RWPE1 (cell line): ENCODE data around the gene GABRG3.

ENCODE experiments used
- CTCF ChIA-PET: fragments of 350-600 bp; sonication (Branson Sonifier 250); formaldehyde crosslinking; extraction: SDS; loops from one replicate; lab custom pipeline; 2021; lab: Yijun Ruan, JAX
- POLR2A ChIA-PET: fragments of 400-600 bp; formaldehyde crosslinking; extraction: SDS; loops from one replicate; lab custom pipeline; 2020; ENCODE audit warnings: antibody characterized with exemption; ENCODE audit not compliant: low non-redundant PET; lab: Yijun Ruan, JAX
- DNase-seq: peaks from one replicate; pipeline ENCODE4 v3.0.0; 2012; ENCODE audit warnings: low spot score
- H3K27ac ChIP-seq: fragments of 450-650 bp; 2 replicates; pipeline ENCODE4 v1.5.1; 2017
- CTCF ChIP-seq: fragments of 450-650 bp; conservative IDR thresholded peaks from 2 replicates; pipeline ENCODE4 v1.5.1; 2017; ENCODE audit warnings: low read depth, mild to moderate bottlenecking

Gene GABRG3

GRCh38 chr15:27084844-27085243 is 113.9 kb downstream of the GABRG3 start:
- TF ChIP-seq CTCF, result no peak
- ChIA-PET CTCF (no interaction called here), POLR2A (no interaction called here)
- no peak overlapping the region for H3K27ac ChIP-seq
- DNase-seq, result no peak

GRCh38 chr15:27086149-27086548 is 115.2 kb downstream of the GABRG3 start:
- TF ChIP-seq CTCF, result no peak
- H3K27ac ChIP-seq, result no peak overlapping the region
- DNase-seq, result no peak
- ChIA-PET POLR2A (no interaction called here), CTCF (interaction anchor here (0.6 kb wide), 1 partner anchor 37 kb away, joined by 4 read pairs; no protein-coding TSS in a partner anchor)

- POLR2A ChIA-PET, result no interaction called here
- CTCF ChIA-PET, result no interaction called here
- no peak for TF ChIP-seq CTCF
- H3K27ac ChIP-seq, result no peak overlapping the region
- DNase-seq, result no peak
Measured at GRCh38 chr15:27086805-27087204, 115.8 kb downstream of the GABRG3 start.

DNA sequence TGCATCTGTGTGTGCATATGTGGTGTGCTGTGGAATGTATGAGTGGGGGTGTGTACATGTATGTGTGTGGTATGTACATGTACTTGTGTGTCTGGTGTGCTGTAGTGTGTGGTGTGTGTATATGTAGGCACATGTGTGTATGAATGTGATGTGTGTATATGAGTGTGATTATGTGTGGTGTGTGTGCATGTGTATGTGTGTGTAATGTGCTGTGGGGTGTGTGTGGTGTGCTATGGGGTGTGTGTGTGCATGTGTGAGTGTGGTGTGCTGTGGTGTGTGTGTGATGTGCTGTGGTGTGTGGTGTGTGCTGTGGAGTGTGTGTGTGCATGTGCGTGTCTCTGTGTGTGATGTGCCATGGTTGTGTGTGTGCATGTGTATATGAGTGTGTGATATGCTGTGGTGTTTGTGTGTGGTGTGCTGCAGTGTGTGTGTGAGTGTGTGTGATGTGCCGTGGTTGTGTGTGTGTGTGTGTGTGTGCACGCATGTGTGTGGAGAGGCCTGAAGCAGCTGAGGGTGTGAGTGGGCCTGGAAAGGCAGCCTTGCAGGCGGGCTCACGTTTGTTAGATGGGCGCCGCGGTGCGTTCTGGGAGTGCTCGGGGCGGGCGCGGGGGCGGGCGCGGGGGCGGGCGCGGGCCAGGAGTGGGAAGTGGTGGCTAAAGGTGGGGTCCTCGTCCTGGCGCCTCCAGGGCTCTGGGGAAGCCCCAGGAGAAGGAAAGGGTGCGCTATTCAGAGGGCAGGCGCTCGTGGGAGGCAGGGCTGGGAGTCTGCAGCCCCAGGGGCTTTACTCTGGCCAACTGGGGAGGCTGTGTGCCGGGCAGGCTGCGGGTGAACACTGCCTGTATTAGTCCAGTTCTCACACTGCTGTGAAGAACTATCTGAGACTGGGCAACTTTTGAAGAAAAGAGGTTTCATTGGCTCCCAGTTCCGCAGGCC is 116.9 kb downstream of the GABRG3 start:
- POLR2A ChIA-PET, result no interaction called here
- DNase-seq, result no peak
- CTCF ChIA-PET, result no interaction called here
- H3K27ac ChIP-seq, result no peak overlapping the region
- TF ChIP-seq CTCF, result no peak

GRCh38 chr15:27088584-27089232 is 117.7 kb downstream of the GABRG3 start:
- no peak for TF ChIP-seq CTCF
- DNase-seq, result no peak
- no peak overlapping the region for H3K27ac ChIP-seq
- POLR2A ChIA-PET, result no interaction called here
- CTCF ChIA-PET, result interaction anchor here (0.6 kb wide), 1 partner anchor 8 kb away, joined by 3 read pairs; no protein-coding TSS in a partner anchor

DNA sequence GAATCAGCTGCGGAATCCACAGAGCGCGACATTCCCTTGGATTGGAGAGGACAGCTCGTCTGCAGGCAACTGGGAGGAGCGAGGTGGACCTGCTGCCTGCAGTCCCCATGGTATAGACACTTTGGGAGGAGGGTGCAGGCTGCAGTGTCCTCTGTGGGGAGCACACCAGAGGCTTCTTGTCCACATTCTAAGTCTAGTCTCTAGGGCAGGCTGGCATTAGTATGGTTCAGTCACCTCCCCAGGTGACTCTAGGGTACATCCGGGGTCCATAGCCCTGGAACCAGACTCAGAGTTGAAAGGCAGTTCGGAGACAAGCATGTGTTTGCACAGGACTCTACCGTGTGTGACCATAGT is 118.2 kb downstream of the GABRG3 start:
- POLR2A ChIA-PET, result no interaction called here

More for the DNA sequence above, 118.2 kb downstream of the GABRG3 start:
- no peak for DNase-seq
- TF ChIP-seq CTCF, result no peak
- H3K27ac ChIP-seq, result no peak overlapping the region
- CTCF ChIA-PET, result no interaction called here
